Liver (tissue), 3 donors: ENCODE results near the gene HSD17B11.

ENCODE experiments used
- CTCF ChIP-seq: fragments of 150-350 bp; IDR thresholded peaks from 2 replicates; pipeline ENCODE4 v1.5.1; 2017; ENCODE audit warnings: improper control_type of control experiment, low read depth, low read length; ENCODE audit not compliant: missing input control
- GABPA ChIP-seq, 2 donors: IDR thresholded peaks in 1 of 2; conservative IDR thresholded peaks in 1 of 2; 2 replicates each; pipeline ENCODE4 v1.6.1; 2016; ENCODE audit warnings: antibody characterized with exemption in 2 of 2, mild to moderate bottlenecking in 1 of 2, moderate library complexity in 1 of 2
- RAD21 ChIP-seq, 2 donors: IDR thresholded peaks; 2 replicates each; pipeline ENCODE4 v1.6.1; 2016; ENCODE audit warnings: antibody characterized with exemption in 2 of 2, mild to moderate bottlenecking in 2 of 2
- donor health status: healthy.
- donor health status: healthy.

- TF ChIP-seq CTCF (no peak), GABPA (IDR thresholded peaks at IDR 0.05 in 1 of 2, conservative IDR thresholded peaks at IDR 0.05 in 1 of 2) (no peak), RAD21 (IDR thresholded peaks at IDR 0.05) (no peak)
Observed at GRCh38 chr4:87406462-87406861, 15.5 kb upstream of the HSD17B11 start.
